Stomach (tissue), 4 donors: ENCODE measurements around the gene KCTD17.

Source experiments
- POLR2A ChIP-seq, 4 donors: fragments of 450-650 bp; IDR thresholded peaks; one replicate each; pipeline ENCODE4 v1.6.1; 2016; ENCODE audit warnings: antibody characterized with exemption in 4 of 4, control low read depth in 2 of 4, mild to moderate bottlenecking in 1 of 4, moderate library complexity in 1 of 4
- POLR2AphosphoS5 ChIP-seq, 3 donors: sonication (generic); formaldehyde crosslinking; IDR thresholded peaks; one replicate each; pipeline ENCODE4 v1.6.1; 2016; ENCODE audit warnings: antibody characterized with exemption in 3 of 3

DNA sequence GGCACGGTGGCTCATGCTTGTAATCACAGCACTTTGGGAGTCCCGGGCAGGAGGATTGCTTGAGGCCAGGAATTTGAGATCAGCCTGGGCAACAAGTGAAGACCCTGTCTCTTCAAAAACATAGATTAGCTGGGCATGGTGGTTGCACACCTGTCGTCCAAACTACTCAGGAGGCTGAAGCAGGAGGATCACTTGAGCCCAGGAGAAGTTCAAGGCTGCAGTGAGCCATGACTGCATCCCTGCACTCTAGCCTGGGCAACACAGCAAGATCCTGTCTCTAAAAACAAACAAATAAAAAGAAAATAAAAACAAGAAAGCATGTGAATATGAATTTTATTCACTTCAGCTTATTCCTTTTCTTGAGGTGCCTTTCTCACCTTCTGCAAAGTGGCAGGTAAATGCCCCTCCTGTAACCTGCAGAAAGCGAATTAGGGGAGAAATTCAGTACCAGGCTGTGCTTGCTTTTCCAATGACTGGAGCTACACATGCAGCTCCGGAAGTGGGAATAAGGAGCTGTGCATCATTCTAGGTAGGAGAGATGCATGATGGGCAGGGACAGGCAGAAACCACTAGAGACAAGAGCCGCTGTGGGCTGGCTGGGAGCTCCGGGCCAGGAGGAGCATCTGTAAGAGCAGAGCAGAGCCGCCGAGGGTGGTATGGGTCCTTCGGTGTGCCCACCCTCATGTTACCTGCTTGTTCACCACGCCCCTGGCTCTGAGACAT lies 14.7 kb upstream of the KCTD17 start:
- no peak for TF ChIP-seq POLR2A (IDR thresholded peaks at IDR 0.05)
- no peak for TF ChIP-seq POLR2AphosphoS5 (IDR thresholded peaks at IDR 0.05)
